ENCODE data around the gene RGPD3. TPM values are rescaled to one million over a fixed set of nuclear protein-coding genes. Genes with fewer than 3 reads are reported as not detected.
"Not testable (repeated sequence)": the region's sequence is repeated elsewhere in the genome, so short reads cannot be mapped to it uniquely, and the experiment has no call there.

RGPD3 gene
- total RNA-seq, 2 donors from 2014 or later, result 0.26 TPM; not detected in 1

DNA sequence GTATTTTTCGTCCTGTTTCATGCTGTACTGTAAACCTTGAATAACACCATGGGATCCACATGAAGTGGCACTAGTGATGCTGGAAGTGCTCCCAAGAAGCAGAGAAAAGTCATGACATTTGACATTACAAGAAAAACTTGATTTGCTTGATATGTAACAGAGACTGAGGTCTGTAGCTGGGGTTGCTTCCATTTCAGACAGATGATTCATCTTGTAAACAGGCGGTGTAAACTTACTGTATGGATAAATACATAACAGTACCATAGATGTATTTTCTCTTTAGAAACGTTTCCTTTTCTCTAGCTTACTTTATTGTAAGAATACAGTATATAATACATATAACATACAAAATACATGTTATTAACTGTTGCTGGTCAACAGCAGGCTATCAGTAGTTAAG is 88.6 kb downstream of the RGPD3 start:
- WGBS, 2 donors, result 70% methylated on average over 3 of the region's 3 CpGs
- intact Hi-C loops (cut with DNase I), result not testable (repeated sequence)

DNA sequence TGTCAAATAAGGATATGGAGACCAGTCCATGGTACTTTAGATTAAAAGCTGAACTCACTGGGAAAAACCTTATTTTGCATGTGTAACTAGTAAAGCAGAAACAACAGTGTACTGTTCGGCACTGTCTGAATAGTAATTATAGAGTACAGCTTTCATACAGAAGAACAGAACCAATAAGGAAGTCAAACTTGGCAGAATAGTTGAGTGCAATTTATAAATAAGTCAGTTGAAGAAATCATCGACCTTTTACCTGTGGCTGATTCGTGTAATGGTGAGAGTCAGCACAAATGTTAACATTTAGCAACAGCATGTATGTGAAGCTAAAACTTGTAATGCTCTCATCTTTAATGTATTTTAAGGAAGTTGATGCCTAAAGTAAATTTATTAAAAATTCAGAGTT is 99.0 kb downstream of the RGPD3 start:
- H3K4me1 ChIP-seq; H3K27me3 ChIP-seq; DNase-seq; intact Hi-C loops (cut with DNase I); H3K4me3 ChIP-seq; H3K36me3 ChIP-seq (replicated peaks in 1 of 2; ENCODE audit: insufficient read depth in 1 of 2, low read depth in 2 of 2); H3K9me3 ChIP-seq; H3K27ac ChIP-seq: not testable (repeated sequence)
- ATAC-seq, result peak; percentile 27
- 14 to 34% methylated on average over 2 to 3 of the region's 3 CpGs for WGBS, 2 donors

More for the DNA sequence above, 88.6 kb downstream of the RGPD3 start:
- not testable (repeated sequence) for H3K27me3 ChIP-seq; H3K4me1 ChIP-seq; H3K4me3 ChIP-seq; H3K36me3 ChIP-seq (replicated peaks in 1 of 2; ENCODE audit: insufficient read depth in 1 of 2, low read depth in 2 of 2); ATAC-seq; DNase-seq; H3K9me3 ChIP-seq; H3K27ac ChIP-seq

GRCh38 chr2:106366204-106366885 is 101.9 kb downstream of the RGPD3 start:
- no peak overlapping the region for H3K27ac ChIP-seq
- intact Hi-C loops (cut with DNase I), result no loop called here
- 65 to 75% methylated on average over 12 of the region's 12 CpGs for WGBS, 2 donors
- no peaks in the 10 kb centered on the region for H3K27me3 ChIP-seq
- no peak overlapping the region for H3K4me3 ChIP-seq
- ATAC-seq (no peak), DNase-seq (no peak)
- H3K4me1 ChIP-seq, result no peaks in the 10 kb centered on the region
- no peaks in the 10 kb centered on the region for H3K9me3 ChIP-seq
- no peaks in the 10 kb centered on the region for H3K36me3 ChIP-seq (replicated peaks in 1 of 2; ENCODE audit: insufficient read depth in 1 of 2, low read depth in 2 of 2)
- TF ChIP-seq, protein P1, sequence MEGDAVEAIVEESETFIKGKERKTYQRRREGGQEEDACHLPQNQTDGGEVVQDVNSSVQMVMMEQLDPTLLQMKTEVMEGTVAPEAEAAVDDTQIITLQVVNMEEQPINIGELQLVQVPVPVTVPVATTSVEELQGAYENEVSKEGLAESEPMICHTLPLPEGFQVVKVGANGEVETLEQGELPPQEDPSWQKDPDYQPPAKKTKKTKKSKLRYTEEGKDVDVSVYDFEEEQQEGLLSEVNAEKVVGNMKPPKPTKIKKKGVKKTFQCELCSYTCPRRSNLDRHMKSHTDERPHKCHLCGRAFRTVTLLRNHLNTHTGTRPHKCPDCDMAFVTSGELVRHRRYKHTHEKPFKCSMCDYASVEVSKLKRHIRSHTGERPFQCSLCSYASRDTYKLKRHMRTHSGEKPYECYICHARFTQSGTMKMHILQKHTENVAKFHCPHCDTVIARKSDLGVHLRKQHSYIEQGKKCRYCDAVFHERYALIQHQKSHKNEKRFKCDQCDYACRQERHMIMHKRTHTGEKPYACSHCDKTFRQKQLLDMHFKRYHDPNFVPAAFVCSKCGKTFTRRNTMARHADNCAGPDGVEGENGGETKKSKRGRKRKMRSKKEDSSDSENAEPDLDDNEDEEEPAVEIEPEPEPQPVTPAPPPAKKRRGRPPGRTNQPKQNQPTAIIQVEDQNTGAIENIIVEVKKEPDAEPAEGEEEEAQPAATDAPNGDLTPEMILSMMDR (IDR thresholded peaks at IDR 0.05), result no peak
- no peak for TF ChIP-seq POLR2A (IDR thresholded peaks at IDR 0.05)

DNA sequence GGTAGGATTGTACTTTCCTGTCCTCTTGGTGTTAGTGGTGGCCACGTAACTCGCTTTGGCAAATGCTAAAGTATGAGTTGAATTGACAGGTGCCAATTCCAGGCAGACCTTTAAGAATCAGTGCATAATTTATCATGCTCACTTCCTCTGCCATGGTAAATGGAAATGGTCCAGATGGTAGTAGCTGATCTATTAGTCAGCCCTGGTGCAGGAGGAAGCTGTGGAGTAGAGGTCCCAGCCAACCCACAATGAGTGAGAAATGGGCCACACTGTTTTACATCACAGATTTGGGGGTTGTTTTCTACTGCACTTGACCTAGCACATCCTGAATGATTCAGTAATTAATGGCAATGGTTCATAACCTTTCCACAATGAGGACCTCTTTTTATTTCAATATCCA is 104.4 kb downstream of the RGPD3 start:
- Histone ChIP-seq H3K4me1 (no peaks in the 10 kb centered on the region), H3K27ac (no peak overlapping the region), H3K4me3 (no peak overlapping the region), H3K27me3 (no peaks in the 10 kb centered on the region), H3K36me3 (replicated peaks in 1 of 2; ENCODE audit: insufficient read depth in 1 of 2, low read depth in 2 of 2) (no peaks in the 10 kb centered on the region), H3K9me3 (no peaks in the 10 kb centered on the region)
- TF ChIP-seq POLR2A (IDR thresholded peaks at IDR 0.05), result no peak
- TF ChIP-seq, protein P1 (IDR thresholded peaks at IDR 0.05), result no peak
- DNase-seq (no peak), ATAC-seq (no peak)
- intact Hi-C loops (cut with DNase I), result no loop called here
- WGBS, 2 donors, result 63 to 66% methylated on average over 2 of the region's 2 CpGs

DNA sequence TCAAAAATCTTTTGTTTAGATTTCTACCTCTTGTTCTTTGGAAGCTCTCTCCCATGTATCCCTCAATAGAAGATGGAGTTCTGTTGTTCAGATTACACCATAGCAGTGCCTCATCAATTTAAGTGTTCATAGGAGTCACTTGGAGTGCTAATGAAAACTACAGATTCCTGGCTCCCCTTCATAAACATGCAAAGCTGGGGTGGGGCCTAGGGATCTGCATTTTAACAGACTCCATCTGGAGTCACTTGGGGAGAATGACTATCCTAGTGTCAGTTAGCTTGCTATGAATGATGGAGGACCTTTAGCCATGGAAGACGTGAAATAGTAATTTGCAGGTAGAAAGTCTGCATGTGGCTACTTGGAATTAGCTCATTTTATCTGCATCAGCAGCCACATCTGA is 105.4 kb downstream of the RGPD3 start:
- 0% methylated on average over 1 of the region's 1 CpG for WGBS, 2 donors
- ATAC-seq, result no peak

More for the DNA sequence above, 105.4 kb downstream of the RGPD3 start:
- Histone ChIP-seq H3K36me3 (replicated peaks in 1 of 2; ENCODE audit: insufficient read depth in 1 of 2, low read depth in 2 of 2) (no peaks in the 10 kb centered on the region), H3K27me3 (no peaks in the 10 kb centered on the region), H3K4me1 (no peaks in the 10 kb centered on the region), H3K4me3 (no peak overlapping the region), H3K9me3 (no peaks in the 10 kb centered on the region), H3K27ac (no peak overlapping the region)
- TF ChIP-seq POLR2A (IDR thresholded peaks at IDR 0.05), result no peak
- TF ChIP-seq, protein P1 (IDR thresholded peaks at IDR 0.05), result no peak
- intact Hi-C loops (cut with DNase I), result no loop called here
- no peak for DNase-seq

All from body of pancreas (tissue), 4 donors.